SK-N-SH treated with all-trans-retinoic acid at 6 μM for 48 hours (cell line): ENCODE results near the gene TNFRSF18.

Experiments used
- ATAC-seq: fragments of 200-7000 bp; cut with Tn5 transposase; 3 replicates; pipeline ENCODE4 v1.9.1; 2020; ENCODE audit warnings: mild to moderate bottlenecking, moderate library complexity
- ARNTL ChIP-seq: fragments of 450-650 bp; formaldehyde crosslinking; IDR thresholded peaks from 2 replicates; pipeline ENCODE4 v1.5.0; 2020; ENCODE audit warnings: low read depth, mild to moderate bottlenecking, moderate library complexity, borderline replicate concordance
- BACH2 ChIP-seq: fragments of 250-450 bp; sonication (Bioruptor Pico); IDR thresholded peaks from 2 replicates; pipeline ENCODE4 v1.9.0; 2021; ENCODE audit warnings: mild to moderate bottlenecking, borderline replicate concordance
- CREB5 ChIP-seq: fragments of 250-450 bp; sonication (Bioruptor Pico); IDR thresholded peaks from 2 replicates; pipeline ENCODE4 v1.5.1; 2020; ENCODE audit warnings: low read depth, mild to moderate bottlenecking, moderate library complexity
- CSDC2 ChIP-seq: fragments of 250-450 bp; sonication (Bioruptor Pico); IDR thresholded peaks from 2 replicates; pipeline ENCODE4 v1.5.0; 2020; ENCODE audit warnings: mild to moderate bottlenecking, moderate library complexity
- CSRNP3 ChIP-seq: fragments of 250-450 bp; sonication (Bioruptor Pico); IDR thresholded peaks from 2 replicates; pipeline ENCODE4 v1.5.1; 2021; ENCODE audit warnings: mild to moderate bottlenecking, moderate library complexity
- GLIS3 ChIP-seq: fragments of 250-450 bp; sonication (Bioruptor Pico); IDR thresholded peaks from 2 replicates; pipeline ENCODE4 v1.5.0; 2020; ENCODE audit warnings: mild to moderate bottlenecking, moderate library complexity
- ISL1 ChIP-seq: fragments of 250-450 bp; sonication (Bioruptor Pico); IDR thresholded peaks from 2 replicates; pipeline ENCODE4 v2.1.2; 2022; ENCODE audit warnings: mild to moderate bottlenecking, moderate library complexity
- OSR1 ChIP-seq: fragments of 250-450 bp; sonication (Bioruptor Pico); IDR thresholded peaks from 2 replicates; pipeline ENCODE4 v1.8.0; 2022; ENCODE audit warnings: moderate library complexity, mild to moderate bottlenecking, inconsistent platforms
- PATZ1 ChIP-seq: fragments of 250-450 bp; sonication (Bioruptor Pico); IDR thresholded peaks from 2 replicates; pipeline ENCODE4 v1.8.0; 2020; ENCODE audit warnings: mild to moderate bottlenecking, moderate library complexity, borderline replicate concordance
- POU6F1 ChIP-seq: fragments of 250-450 bp; sonication (Bioruptor Pico); IDR thresholded peaks from 2 replicates; pipeline ENCODE4 v1.8.0; 2021; ENCODE audit warnings: low read depth, mild to moderate bottlenecking, moderate library complexity, borderline replicate concordance
- PPARA ChIP-seq: fragments of 250-450 bp; sonication (Bioruptor Pico); IDR thresholded peaks from 2 replicates; pipeline ENCODE4 v1.5.0; 2020; ENCODE audit warnings: mild to moderate bottlenecking, borderline replicate concordance
- RARB ChIP-seq: fragments of 250-450 bp; sonication (Bioruptor Pico); IDR thresholded peaks from 2 replicates; pipeline ENCODE4 v1.8.0; 2021; ENCODE audit warnings: mild to moderate bottlenecking, moderate library complexity
- TCF4 ChIP-seq: fragments of 250-450 bp; sonication (Bioruptor Pico); IDR thresholded peaks from 2 replicates; pipeline ENCODE4 v1.8.0; 2021; ENCODE audit warnings: mild to moderate bottlenecking, moderate library complexity, borderline replicate concordance
- TOX ChIP-seq: fragments of 250-450 bp; sonication (Bioruptor Pico); IDR thresholded peaks from 2 replicates; pipeline ENCODE4 v1.8.0; 2021; ENCODE audit warnings: mild to moderate bottlenecking, moderate library complexity, borderline replicate concordance
- TSHZ2 ChIP-seq: fragments of 250-450 bp; sonication (Bioruptor Pico); IDR thresholded peaks from 2 replicates; pipeline ENCODE4 v1.5.0; 2020; ENCODE audit warnings: mild to moderate bottlenecking, moderate library complexity
- ZC3H10 ChIP-seq: fragments of 250-450 bp; sonication (Bioruptor Pico); IDR thresholded peaks from 2 replicates; pipeline ENCODE4 v1.5.1; 2021; ENCODE audit warnings: mild to moderate bottlenecking, moderate library complexity
- ZFP3 ChIP-seq: fragments of 250-450 bp; sonication (Bioruptor Pico); IDR thresholded peaks from 2 replicates; pipeline ENCODE4 v1.5.0; 2020; ENCODE audit warnings: mild to moderate bottlenecking, moderate library complexity
- ZFP30 ChIP-seq: fragments of 450-650 bp; formaldehyde crosslinking; IDR thresholded peaks from 2 replicates; pipeline ENCODE4 v1.5.0; 2022; ENCODE audit warnings: mild to moderate bottlenecking, moderate library complexity
- ZNF565 ChIP-seq: fragments of 450-650 bp; formaldehyde crosslinking; conservative IDR thresholded peaks from 2 replicates; pipeline ENCODE4 v1.5.0; 2020; ENCODE audit warnings: low read depth, mild to moderate bottlenecking, moderate library complexity
- ZNF70 ChIP-seq: fragments of 450-650 bp; formaldehyde crosslinking; IDR thresholded peaks from 2 replicates; pipeline ENCODE4 v1.5.0; 2020; ENCODE audit warnings: mild to moderate bottlenecking, moderate library complexity
- ZNF8 ChIP-seq: fragments of 450-650 bp; formaldehyde crosslinking; IDR thresholded peaks from 2 replicates; pipeline ENCODE4 v1.5.0; 2020; ENCODE audit warnings: mild to moderate bottlenecking, moderate library complexity

Gene TNFRSF18

GRCh38 chr1:1245178-1245816, 38.9 kb upstream of the TNFRSF18 start:
- no peak for TF ChIP-seq ZNF8
- TF ChIP-seq OSR1 (CRISPR knock-in tag), result no peak
- no peak for TF ChIP-seq ARNTL (CRISPR knock-in tag)
- TF ChIP-seq PPARA (CRISPR knock-in tag), result no peak
- no peak for ATAC-seq

- ATAC-seq, result no peak
- no peak for TF ChIP-seq TOX (CRISPR knock-in tag)
Observed at GRCh38 chr1:1244192-1244811, 37.9 kb upstream of the TNFRSF18 start.

GRCh38 chr1:1243807-1244191, 37.4 kb upstream of the TNFRSF18 start:
- TF ChIP-seq ZFP30 (CRISPR knock-in tag) (no peak), TCF4 (CRISPR knock-in tag) (no peak), PATZ1 (CRISPR knock-in tag) (no peak), ARNTL (CRISPR knock-in tag) (no peak)
- ATAC-seq, result no peak

GRCh38 chr1:1243266-1243660, 36.9 kb upstream of the TNFRSF18 start:
- ATAC-seq, result no peak
- TF ChIP-seq ZNF565 (CRISPR knock-in tag), result no peak
- TF ChIP-seq TOX (CRISPR knock-in tag), result no peak
- no peak for TF ChIP-seq ZFP3 (CRISPR knock-in tag)
- TF ChIP-seq CSRNP3 (CRISPR knock-in tag), result no peak
- TF ChIP-seq CREB5 (CRISPR knock-in tag), result no peak
- no peak for TF ChIP-seq ZNF8
- no peak for TF ChIP-seq ZC3H10 (CRISPR knock-in tag)
- TF ChIP-seq ZNF70 (CRISPR knock-in tag), result no peak
- TF ChIP-seq POU6F1 (CRISPR knock-in tag), result no peak
- no peak for TF ChIP-seq CSDC2 (CRISPR knock-in tag)
- no peak for TF ChIP-seq GLIS3 (CRISPR knock-in tag)
- no peak for TF ChIP-seq BACH2 (CRISPR knock-in tag)
- no peak for TF ChIP-seq PPARA (CRISPR knock-in tag)
- TF ChIP-seq ISL1 (CRISPR knock-in tag), result no peak

GRCh38 chr1:1242461-1243265, 36.3 kb upstream of the TNFRSF18 start:
- no peak for ATAC-seq
- TF ChIP-seq PPARA (CRISPR knock-in tag) (no peak), RARB (CRISPR knock-in tag) (no peak), ZNF565 (CRISPR knock-in tag) (no peak), CSDC2 (CRISPR knock-in tag) (no peak), TSHZ2 (CRISPR knock-in tag) (no peak), TOX (CRISPR knock-in tag) (no peak), CREB5 (CRISPR knock-in tag) (no peak), ISL1 (CRISPR knock-in tag) (no peak), OSR1 (CRISPR knock-in tag) (no peak), ZFP30 (CRISPR knock-in tag) (no peak)
- TF ChIP-seq, all 23 proteins: peak for 0
